GM12801 (cell line): Measurements from ENCODE around the gene MUC2.

ENCODE experiments used
- CTCF ChIP-seq: IDR thresholded peaks from one replicate; pipeline ENCODE4 v1.5.1; 2011; ENCODE audit warnings: control low read depth; ENCODE audit not compliant: insufficient read length; ENCODE audit errors: extremely low read depth

The MUC2 gene

GRCh38 chr11:1104411-1105182 is 29.9 kb downstream of the MUC2 start:
- TF ChIP-seq CTCF = no peak

GRCh38 chr11:1105183-1105565 is 30.5 kb downstream of the MUC2 start:
- TF ChIP-seq CTCF = no peak

GRCh38 chr11:1106387-1106786 is 31.7 kb downstream of the MUC2 start:
- no peak for TF ChIP-seq CTCF

- no peak for TF ChIP-seq CTCF
Measured at GRCh38 chr11:1107316-1108245, 32.9 kb downstream of the MUC2 start.

- no peak for TF ChIP-seq CTCF
Measured at GRCh38 chr11:1108246-1108900, 33.7 kb downstream of the MUC2 start.

GRCh38 chr11:1109101-1109917 is 34.6 kb downstream of the MUC2 start:
- TF ChIP-seq CTCF = no peak
